ENCODE measurements around the gene SLN.

The SLN gene

GRCh38 chr11:107719557-107720302, 7.9 kb upstream of the SLN start:
- DNase-seq (ENCODE audit: low read depth in 2 of 2): no peak

DNA sequence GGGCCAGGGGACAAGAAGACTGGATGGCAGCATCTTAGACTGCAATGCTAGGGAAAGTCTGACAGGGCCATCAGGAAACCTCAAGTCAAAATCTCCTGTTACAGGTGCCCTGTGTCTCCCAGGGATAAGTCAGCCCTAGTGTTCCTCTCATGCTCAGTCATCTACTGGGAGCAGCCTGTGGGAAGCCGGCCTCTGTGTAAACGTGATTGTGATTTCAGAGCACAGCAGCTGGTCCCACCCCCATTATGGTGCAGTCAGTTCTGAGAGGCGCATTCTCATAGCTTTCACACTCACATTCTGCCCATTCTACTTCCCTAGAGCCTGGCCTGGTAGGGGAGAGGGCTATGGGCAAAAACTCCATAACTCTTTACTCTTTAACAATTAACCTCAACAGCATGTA, 7.2 kb upstream of the SLN start:
- no peak for DNase-seq (ENCODE audit: low read depth in 2 of 2)

DNA sequence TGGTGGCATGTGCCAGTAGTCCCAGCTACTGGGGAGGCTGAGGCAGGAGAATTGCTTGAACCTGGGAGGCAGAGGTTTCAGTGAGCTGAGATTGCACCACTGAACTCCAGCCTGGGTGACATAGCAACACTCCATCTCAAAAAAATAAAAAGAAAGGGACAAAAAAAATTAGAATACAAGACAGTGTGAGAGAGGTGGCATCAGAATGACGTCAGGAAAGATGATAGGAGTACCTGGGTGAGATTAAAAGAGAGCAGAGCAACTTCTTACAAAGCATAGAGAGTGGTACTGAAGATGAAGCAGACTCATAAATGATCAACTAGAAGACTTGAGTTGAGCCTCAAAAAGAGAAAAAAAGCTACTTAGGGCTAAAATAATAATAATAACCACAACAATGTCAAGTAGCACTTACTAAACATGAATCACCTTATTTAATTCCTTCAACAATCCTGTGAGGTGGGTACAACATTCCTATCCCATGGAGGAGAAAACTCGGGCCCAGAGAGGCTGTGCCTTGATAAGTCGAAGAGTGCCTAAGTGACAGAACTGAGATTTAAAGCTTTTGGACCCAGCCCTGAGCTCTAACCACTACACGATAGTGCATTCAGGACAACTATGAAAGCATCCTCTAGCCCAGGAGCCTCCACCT, 5.2 kb upstream of the SLN start:
- DNase-seq (ENCODE audit: low read depth in 2 of 2): no peak

DNA sequence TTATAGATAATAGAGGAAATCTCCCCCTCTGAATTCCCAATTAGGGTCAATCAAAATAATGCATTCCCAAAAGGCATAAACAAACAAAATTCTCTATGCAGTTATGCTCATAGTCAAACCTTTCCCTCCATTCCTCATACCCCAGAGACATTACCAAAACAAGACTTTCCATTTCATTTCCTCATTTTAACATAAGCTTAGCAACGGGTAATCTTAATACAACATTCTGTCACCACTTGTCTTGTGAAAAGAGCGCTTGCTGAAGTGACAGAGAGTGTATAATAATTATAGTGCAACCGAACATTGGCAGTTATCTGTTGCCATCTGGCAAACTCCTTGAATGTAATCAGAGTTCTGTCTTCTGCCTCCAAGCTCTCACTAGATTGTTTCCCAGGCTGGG, 1.2 kb upstream of the SLN start:
- DNase-seq (ENCODE audit: low read depth in 2 of 2): no peak

DNA sequence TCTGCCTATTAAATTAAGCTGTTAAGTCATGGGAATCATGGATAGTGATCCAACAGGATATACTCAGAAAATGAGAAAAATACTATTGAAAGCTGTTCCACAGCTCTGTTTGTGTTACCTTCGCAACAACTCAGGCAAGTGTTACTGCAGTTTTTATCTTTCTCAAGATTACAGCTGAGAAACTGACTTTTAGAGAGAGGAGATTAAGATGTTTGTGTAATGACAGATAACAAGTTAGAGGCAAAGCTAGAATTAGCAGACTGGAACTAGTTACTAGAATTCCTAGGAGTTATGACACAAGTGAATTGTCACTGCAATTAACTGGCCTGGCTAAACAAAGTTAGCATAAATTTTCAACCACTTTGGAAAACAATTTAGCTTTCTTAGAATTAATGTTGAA, 1.6 kb downstream of the SLN start:
- no peak for DNase-seq (ENCODE audit: low read depth in 2 of 2)

- DNase-seq (ENCODE audit: low read depth in 2 of 2): no peak
Observed at GRCh38 chr11:107708792-107709191, 3.1 kb downstream of the SLN start.

GRCh38 chr11:107707807-107708206, 4.0 kb downstream of the SLN start:
- DNase-seq (ENCODE audit: low read depth in 2 of 2): no peak

GRCh38 chr11:107707215-107707671, 4.6 kb downstream of the SLN start:
- DNase-seq (ENCODE audit: low read depth in 2 of 2): no peak

GRCh38 chr11:107706531-107706930, 5.3 kb downstream of the SLN start:
- no peak for DNase-seq (ENCODE audit: low read depth in 2 of 2)

- DNase-seq (ENCODE audit: low read depth in 2 of 2): peak; percentile 64
Observed at GRCh38 chr11:107705027-107705426, 6.8 kb downstream of the SLN start.

DNA sequence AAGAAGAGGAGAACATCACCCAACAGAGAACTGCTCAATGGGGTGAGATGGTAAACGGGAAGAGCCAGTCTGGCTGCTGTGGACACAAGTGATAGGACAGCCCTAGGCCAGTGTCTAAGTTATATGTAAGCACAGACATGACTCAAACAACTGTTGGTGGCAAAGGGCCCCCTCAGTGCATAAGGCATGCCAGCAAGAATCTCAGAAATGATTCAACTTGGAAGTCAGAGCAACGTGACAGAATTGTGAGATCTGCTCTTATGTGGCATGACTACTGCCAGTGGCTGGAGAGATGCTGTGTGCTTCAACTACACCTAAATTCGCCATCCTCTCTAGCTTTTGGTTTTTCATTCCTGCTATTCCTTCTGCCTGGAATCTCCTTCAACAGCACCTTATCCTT, 7.4 kb downstream of the SLN start:
- no peak for DNase-seq (ENCODE audit: low read depth in 2 of 2)

GRCh38 chr11:107702723-107703122, 9.1 kb downstream of the SLN start:
- no peak for DNase-seq (ENCODE audit: low read depth in 2 of 2)

DNA sequence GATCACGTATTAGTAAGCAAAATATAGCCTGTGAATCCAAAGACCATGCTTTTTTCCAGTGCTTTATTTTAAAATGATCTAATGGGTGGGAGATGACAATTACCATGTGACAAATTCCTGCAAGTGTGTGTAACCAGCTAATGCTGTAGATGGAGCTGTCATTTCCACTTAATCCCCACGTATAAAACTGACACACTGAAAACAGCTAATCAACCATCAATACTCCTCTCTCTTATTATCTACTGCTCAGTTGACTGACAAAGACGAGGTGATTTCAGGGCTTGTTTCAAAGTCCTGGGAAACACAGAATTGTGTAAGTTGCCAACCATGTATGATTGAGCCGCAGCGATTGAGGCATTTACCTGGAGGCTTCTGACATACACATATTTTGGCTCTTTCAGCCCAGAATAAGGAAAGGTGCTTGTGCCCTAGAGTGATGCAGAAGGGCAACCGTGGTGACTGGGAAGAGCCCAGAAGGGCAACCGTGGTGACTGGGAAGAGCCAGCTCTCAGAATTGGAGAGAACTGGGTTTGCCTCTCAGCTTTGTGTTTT, 9.7 kb downstream of the SLN start:
- DNase-seq (ENCODE audit: low read depth in 2 of 2): no peak

- no peak for DNase-seq (ENCODE audit: low read depth in 2 of 2)
Observed at GRCh38 chr11:107699371-107700285, 12.2 kb downstream of the SLN start.

DNA sequence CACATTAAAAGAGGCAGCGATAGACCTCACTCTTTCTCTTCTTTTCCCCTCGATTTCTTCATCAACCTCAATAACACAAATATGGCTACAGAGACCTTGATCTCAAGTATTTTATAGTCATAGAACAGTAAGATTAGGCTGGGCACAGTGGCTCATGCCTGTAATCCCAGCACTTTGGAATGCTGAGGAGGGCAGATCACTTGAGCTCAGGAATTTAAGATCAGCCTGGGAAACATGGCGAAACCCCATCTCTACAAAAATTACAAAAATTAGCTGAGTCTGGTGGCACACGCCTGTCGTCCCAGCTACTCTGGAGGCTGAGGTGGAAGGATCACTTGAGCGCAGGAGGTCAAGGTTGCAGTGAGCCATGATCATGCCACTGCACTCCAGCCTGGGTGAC, 14.6 kb downstream of the SLN start:
- DNase-seq (ENCODE audit: low read depth in 2 of 2): no peak

- peak; percentile 88 to 89 for DNase-seq (ENCODE audit: low read depth in 2 of 2)
Observed at GRCh38 chr11:107696140-107696539, 15.7 kb downstream of the SLN start.

DNA sequence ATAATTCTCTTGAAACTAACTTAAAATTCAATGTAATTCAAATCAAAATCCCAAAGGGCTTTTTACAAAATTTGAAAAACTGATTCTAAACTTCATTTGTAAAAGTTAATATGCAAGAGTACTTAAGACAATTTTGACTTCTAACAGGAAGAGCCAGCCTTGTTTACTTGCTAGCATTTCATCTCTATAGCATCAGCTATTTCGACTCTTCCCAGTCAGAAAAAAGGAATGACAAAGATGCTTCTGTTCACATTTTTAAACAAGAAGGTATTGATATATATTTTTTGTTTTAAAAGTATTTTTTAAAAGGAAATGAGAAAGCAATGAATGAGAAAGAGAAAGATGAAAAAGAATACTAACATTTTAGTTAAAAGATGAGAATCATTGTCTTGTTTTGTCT, 16.4 kb downstream of the SLN start:
- no peak for DNase-seq (ENCODE audit: low read depth in 2 of 2)

GRCh38 chr11:107691000-107691750, 20.7 kb downstream of the SLN start:
- DNase-seq (ENCODE audit: low read depth in 2 of 2): no peak

DNA sequence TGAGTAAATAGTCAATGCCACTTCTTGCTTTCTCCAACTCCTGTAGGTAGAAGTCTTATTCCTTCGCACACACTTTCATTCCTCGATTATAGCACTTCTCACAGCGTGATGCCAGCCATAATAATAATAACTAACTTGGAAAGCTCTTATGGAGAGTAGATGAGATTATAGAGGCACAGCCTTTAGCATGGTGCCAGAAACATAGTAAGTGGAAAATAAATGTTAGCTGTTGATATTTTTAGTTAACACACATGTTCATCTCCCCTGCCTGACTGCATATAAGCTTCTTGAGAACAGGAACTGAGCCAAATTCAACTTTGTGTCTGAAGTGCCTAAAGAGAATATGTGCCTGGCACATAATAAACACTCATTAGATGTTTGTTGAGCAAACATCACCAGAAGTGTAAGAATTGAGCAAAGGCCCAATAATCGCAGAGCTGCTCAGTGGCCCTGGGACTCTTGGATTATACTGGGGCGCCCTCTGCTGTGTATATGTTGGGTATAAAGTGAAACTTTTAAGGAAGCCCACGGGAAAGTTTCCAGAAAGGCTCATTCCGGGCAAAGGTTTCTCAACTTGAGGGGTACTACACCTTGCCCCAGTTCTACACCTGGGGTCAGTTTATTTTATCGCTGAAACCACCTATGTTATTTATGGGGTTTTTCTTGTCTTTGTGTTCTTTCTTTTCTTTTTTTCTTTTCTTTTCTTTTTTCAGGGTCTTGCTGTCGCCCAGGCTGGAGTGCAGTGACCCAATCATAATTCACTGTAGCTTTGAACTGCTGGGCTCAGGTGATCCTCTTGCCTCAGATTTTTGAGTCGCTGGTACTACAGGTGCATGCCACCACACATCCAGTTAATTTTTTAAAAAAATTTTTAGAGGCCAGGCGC, 22.3 kb downstream of the SLN start:
- peak in 1 of 2 experiments; percentile 36 for DNase-seq (ENCODE audit: low read depth in 2 of 2)

GRCh38 chr11:107688322-107688918, 23.4 kb downstream of the SLN start:
- no peak for DNase-seq (ENCODE audit: low read depth in 2 of 2)
